Lung (tissue), 12 donors: ENCODE measurements around the gene KRT71. TPM values are rescaled to one million over a fixed set of nuclear protein-coding genes. Genes with fewer than 3 reads are reported as not detected.
A peak's percentile ranks its signal among the peaks of the same experiment; 100 is the strongest.

Source experiments
- ATAC-seq: fragments of 200-7000 bp; cut with Tn5 transposase; one replicate; pipeline ENCODE4 v1.9.1; 2020; ENCODE audit warnings: moderate number of reproducible peaks; ENCODE audit not compliant: insufficient read depth, low FRiP score
- DNase-seq, 3 donors: peaks; one replicate each; pipeline ENCODE4 v3.0.0-alpha.2; 2013 to 2017
- H3K27ac ChIP-seq, 2 donors: one replicate each; pipeline ENCODE4 v1.5.1; 2013; ENCODE audit warnings: mild to moderate bottlenecking in 2 of 2, moderate library complexity in 2 of 2, control low read depth in 1 of 2, inconsistent platforms in 1 of 2, low read depth in 1 of 2, low read length in 1 of 2
- H3K27me3 ChIP-seq, 3 donors: one replicate each; pipeline ENCODE4 v1.5.1; 2013; ENCODE audit warnings: low read length in 2 of 3; ENCODE audit not compliant: control insufficient read depth in 3 of 3, insufficient read depth in 3 of 3
- H3K36me3 ChIP-seq, 4 donors: one replicate each; pipeline ENCODE4 v1.5.1; 2013; ENCODE audit warnings: low read length in 4 of 4, mild to moderate bottlenecking in 1 of 4, moderate library complexity in 1 of 4; ENCODE audit not compliant: control insufficient read depth in 4 of 4, insufficient read depth in 4 of 4
- H3K4me1 ChIP-seq, 5 donors: one replicate each; pipeline ENCODE4 v1.5.1; 2013; ENCODE audit warnings: low read length in 5 of 5, mild to moderate bottlenecking in 2 of 5, moderate library complexity in 1 of 5; ENCODE audit not compliant: control insufficient read depth in 5 of 5, insufficient read depth in 5 of 5
- H3K4me3 ChIP-seq: one replicate; pipeline ENCODE4 v1.5.1; 2013; ENCODE audit warnings: mild to moderate bottlenecking, control low read depth, moderate library complexity
- H3K9ac ChIP-seq, 2 donors: one replicate each; pipeline ENCODE4 v1.5.1; 2013; ENCODE audit warnings: low read length in 2 of 2, control low read depth in 1 of 2; ENCODE audit not compliant: insufficient read depth in 1 of 2
- H3K9me3 ChIP-seq, 4 donors: one replicate each; pipeline ENCODE4 v1.5.1; 2013; ENCODE audit warnings: low read length in 3 of 4, mild to moderate bottlenecking in 1 of 4, moderate library complexity in 1 of 4; ENCODE audit not compliant: control insufficient read depth in 4 of 4, insufficient read depth in 3 of 4
- WGBS, 2 donors: extraction: QIAGEN DNeasy Blood & Tissue Kit; methylation state at CpG; one replicate each; pipeline ENCODE4 v1.1.7; 2013; 5-methylcytosine and 5-hydroxymethylcytosine counted together
- polyA plus RNA-seq, 2 donors: library from polyadenylated mRNA; stranded (reverse); fragments of 200-250 nt; gene quantifications; one replicate each; pipeline ENCODE4 v1.2.1, GENCODE V29; 2013
- total RNA-seq, 2 donors: library from RNA; depleted of rRNA in 1 of 2; stranded (reverse); fragments of >200 nt in 1 of 2; gene quantifications; one replicate each; pipeline ENCODE4 v1.2.1, GENCODE V29; 2014 to 2021
- TF ChIP-seq, protein P1 (sequence below): IDR thresholded peaks from 2 replicates; pipeline ENCODE4 v1.5.1; 2012; ENCODE audit warnings: mild to moderate bottlenecking; ENCODE audit errors: control extremely low read depth, extremely low read depth
- donor health status: control.
- donor health status: control.
- donor health status: Bipolar disorder and iron deficiency.
- donor health status: healthy.
- donor health status: DM: yes; HTN: yes; CAD: no.

KRT71 gene
- total and polyA plus RNA-seq, 4 donors: not detected

DNA sequence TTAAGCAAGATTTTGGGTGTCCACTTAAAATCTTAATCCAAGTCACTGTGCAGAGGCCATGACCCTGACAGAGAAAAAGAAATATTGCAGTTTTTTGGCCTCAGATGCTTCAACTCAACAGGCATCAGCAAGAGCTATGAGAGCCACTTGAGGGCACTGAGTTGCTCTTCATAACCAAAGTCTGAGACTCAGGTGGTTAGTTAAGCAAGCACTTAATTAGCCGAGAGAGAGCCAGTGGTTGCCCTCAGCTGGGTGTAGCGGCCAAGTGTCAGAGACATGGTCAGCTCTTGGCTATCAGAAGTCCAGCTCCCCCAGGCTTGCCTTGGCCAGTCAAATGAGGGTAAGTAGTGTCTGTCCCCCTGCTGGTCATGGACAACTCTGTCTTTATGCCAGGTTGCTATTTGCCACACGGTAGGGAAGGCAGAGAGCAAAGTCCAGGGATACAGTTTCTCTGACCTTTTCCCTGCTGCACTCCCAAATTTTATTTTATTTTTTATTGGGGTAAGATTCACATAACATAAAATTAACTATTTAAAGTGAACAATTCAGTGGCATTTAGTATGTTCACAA, 9.0 kb upstream of the KRT71 start:
- Histone ChIP-seq H3K27me3 (peaks cover 0 to 18% (median 0%) of the 10 kb centered on the region in 3 donors), H3K9me3 (no peaks in the 10 kb centered on the region)
- WGBS, 2 donors: 54 to 72% methylated on average over 3 of the region's 3 CpGs

DNA sequence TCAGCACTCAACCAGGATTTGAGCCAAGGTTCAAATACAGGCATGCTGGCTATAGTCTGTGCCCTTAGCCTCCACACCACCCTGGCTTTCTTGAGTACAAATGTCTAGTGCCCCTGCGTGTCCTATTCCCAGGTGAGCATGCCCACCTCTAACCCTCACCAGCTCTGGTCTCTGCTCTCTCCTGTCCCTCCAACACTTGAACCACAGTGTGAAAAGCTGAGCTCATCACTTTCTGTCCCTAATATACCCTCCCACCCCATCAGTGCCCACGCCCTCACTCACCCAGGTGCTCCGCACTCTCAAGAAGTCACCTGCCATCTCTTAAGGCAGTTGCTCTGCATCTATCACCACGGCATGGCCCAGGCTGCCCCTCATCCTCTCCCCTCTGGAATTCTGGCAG, 7.0 kb upstream of the KRT71 start:
- no peak overlapping the region for H3K27ac ChIP-seq
- 73 to 78% methylated on average over 4 of the region's 4 CpGs for WGBS, 2 donors
- H3K27me3 ChIP-seq: peaks cover 0 to 16% (median 0%) of the 10 kb centered on the region in 3 donors
- ATAC-seq: no peak
- no peak for DNase-seq
- no peak overlapping the region for H3K9ac ChIP-seq
- H3K36me3 ChIP-seq: no peaks in the 10 kb centered on the region
- H3K4me1 ChIP-seq: no peaks in the 10 kb centered on the region
- TF ChIP-seq, protein P1, sequence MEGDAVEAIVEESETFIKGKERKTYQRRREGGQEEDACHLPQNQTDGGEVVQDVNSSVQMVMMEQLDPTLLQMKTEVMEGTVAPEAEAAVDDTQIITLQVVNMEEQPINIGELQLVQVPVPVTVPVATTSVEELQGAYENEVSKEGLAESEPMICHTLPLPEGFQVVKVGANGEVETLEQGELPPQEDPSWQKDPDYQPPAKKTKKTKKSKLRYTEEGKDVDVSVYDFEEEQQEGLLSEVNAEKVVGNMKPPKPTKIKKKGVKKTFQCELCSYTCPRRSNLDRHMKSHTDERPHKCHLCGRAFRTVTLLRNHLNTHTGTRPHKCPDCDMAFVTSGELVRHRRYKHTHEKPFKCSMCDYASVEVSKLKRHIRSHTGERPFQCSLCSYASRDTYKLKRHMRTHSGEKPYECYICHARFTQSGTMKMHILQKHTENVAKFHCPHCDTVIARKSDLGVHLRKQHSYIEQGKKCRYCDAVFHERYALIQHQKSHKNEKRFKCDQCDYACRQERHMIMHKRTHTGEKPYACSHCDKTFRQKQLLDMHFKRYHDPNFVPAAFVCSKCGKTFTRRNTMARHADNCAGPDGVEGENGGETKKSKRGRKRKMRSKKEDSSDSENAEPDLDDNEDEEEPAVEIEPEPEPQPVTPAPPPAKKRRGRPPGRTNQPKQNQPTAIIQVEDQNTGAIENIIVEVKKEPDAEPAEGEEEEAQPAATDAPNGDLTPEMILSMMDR: no peak
- H3K4me3 ChIP-seq: no peak overlapping the region
- H3K9me3 ChIP-seq: no peaks in the 10 kb centered on the region

More for the DNA sequence above, 9.0 kb upstream of the KRT71 start:
- no peak overlapping the region for H3K27ac ChIP-seq
- H3K9ac ChIP-seq: no peak overlapping the region
- H3K36me3 ChIP-seq: no peaks in the 10 kb centered on the region
- DNase-seq: no peak
- H3K4me3 ChIP-seq: no peak overlapping the region
- TF ChIP-seq, protein P1: no peak
- no peaks in the 10 kb centered on the region for H3K4me1 ChIP-seq
- ATAC-seq: peak; percentile 17

DNA sequence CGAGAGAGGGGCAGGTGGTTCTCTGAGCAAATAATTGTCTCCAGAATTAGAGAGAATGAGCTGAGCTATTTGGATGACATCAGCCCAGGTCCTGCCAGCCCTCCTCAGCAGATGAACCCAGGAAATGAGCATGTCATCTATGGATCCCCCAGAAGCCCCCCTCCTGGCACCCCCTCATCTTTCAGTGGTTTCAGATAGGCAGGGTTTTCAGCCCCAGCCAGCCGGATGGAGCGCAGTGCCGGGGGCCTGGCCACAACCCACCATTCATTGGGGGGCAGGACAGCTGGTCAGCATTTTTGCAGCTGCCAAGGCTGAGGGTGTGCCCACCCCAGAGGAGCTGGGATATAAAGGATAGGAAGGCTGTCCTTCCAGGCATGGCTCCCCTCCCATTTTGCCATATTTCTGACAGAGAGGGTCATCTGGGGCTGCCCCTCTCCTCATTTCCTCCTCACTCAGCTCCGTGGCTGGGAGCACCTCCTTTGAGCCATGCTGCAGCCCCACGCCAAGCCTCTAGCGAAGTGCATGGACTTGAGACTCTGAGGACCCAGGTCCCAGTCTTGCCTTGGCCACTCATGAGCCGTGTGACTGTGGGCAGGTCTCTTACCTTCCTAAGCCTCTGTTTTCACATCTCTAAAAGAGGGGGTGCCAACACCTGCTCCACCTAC, 6.0 kb upstream of the KRT71 start:
- no peaks in the 10 kb centered on the region for H3K9me3 ChIP-seq
- no peak for ATAC-seq
- H3K27ac ChIP-seq: no peak overlapping the region
- no peaks in the 10 kb centered on the region for H3K4me1 ChIP-seq
- no peaks in the 10 kb centered on the region for H3K36me3 ChIP-seq
- no peak overlapping the region for H3K4me3 ChIP-seq
- H3K9ac ChIP-seq: no peak overlapping the region
- H3K27me3 ChIP-seq: peaks cover 0 to 15% (median 0%) of the 10 kb centered on the region in 3 donors
- DNase-seq: no peak
- 73 to 77% methylated on average over 8 of the region's 8 CpGs for WGBS, 2 donors
- TF ChIP-seq, protein P1: no peak
